Measurements from ENCODE around the gene NBL1. TPM values are rescaled to one million over a fixed set of nuclear protein-coding genes. Genes with fewer than 3 reads are reported as not detected.
A peak's percentile ranks its signal among the peaks of the same experiment; 100 is the strongest.

NBL1 gene
- total RNA-seq (100 to 1,000 TPM in 1 of 2 donors, 10 to 100 TPM in 1; 62.1 to 427 TPM), polyA plus RNA-seq (ENCODE audit: insufficient read length in 2 of 2) (100 to 1,000 TPM in 1 of 2 donors, 10 to 100 TPM in 1; 94.4 to 159 TPM)
- long read RNA-seq, donor 1, transcript NBL1-202 (4 exons, 2,172 nt): major isoform, 58 of 210 reads
- long read RNA-seq, donor 1, partial matches to known transcripts: 152 of 210 reads
- long read RNA-seq, donor 1, other reads (novel, unspliced or antisense): 0 of 210 reads
- long read RNA-seq, donor 2, partial matches to known transcripts: 17 of 19 reads
- long read RNA-seq, donor 2, other reads (novel, unspliced or antisense): 0 of 19 reads
- long read RNA-seq, donor 3, transcript NBL1-202 (4 exons, 2,172 nt): major isoform, 8 of 8 reads
- long read RNA-seq, donor 3, partial matches to known transcripts: 0 of 8 reads
- long read RNA-seq, donor 3, other reads (novel, unspliced or antisense): 0 of 8 reads
- long read RNA-seq, donor 4, transcript NBL1-202 (4 exons, 2,172 nt): major isoform, 47 of 54 reads
- long read RNA-seq, donor 4, partial matches to known transcripts: 7 of 54 reads
- long read RNA-seq, donor 4, other reads (novel, unspliced or antisense): 0 of 54 reads

GRCh38 chr1:19643602-19644394, at the start of gene NBL1:
NBL1 (plus strand) TSS chr1:19644311; CDS start chr1:19655031, 10,720 bp downstream.
- DNase-seq (ENCODE audit: low read depth in 4 of 6, low spot score in 6 of 6): peak in 2 of 6 donors; percentile 74 to 83
- peaks cover 38% of the 10 kb centered on the region for H3K4me1 ChIP-seq (ENCODE audit: control insufficient read depth, insufficient read depth, low read length)

GRCh38 chr1:19596065-19596713, 47.9 kb upstream of the NBL1 start:
- DNase-seq (ENCODE audit: low read depth in 4 of 6, low spot score in 6 of 6): peak in 3 of 6 donors; percentile 26 to 88 (median 33)
- peaks cover 3% of the 10 kb centered on the region for H3K36me3 ChIP-seq (ENCODE audit: control insufficient read depth, insufficient read depth, low read length)
- H3K4me1 ChIP-seq (ENCODE audit: control insufficient read depth, insufficient read depth, low read length): peaks cover 3% of the 10 kb centered on the region
- WGBS (ENCODE audit: insufficient coverage): under 1% methylated on average over 11 of the region's 11 CpGs
- H3K27me3 ChIP-seq (ENCODE audit: control insufficient read depth, insufficient read depth, low read length): no peaks in the 10 kb centered on the region
- peak overlapping the region; percentile 86 for H3K4me3 ChIP-seq (ENCODE audit: low read depth, low read length)
- peak overlapping the region; percentile 88 for H3K27ac ChIP-seq (ENCODE audit: low read depth, low read length)
- H3K9me3 ChIP-seq (ENCODE audit: control insufficient read depth, insufficient read depth, low read length): no peaks in the 10 kb centered on the region

More at GRCh38 chr1:19643602-19644394, at the start of gene NBL1:
- no peaks in the 10 kb centered on the region for H3K9me3 ChIP-seq (ENCODE audit: control insufficient read depth, insufficient read depth, low read length)
- peaks cover 2% of the 10 kb centered on the region for H3K36me3 ChIP-seq (ENCODE audit: control insufficient read depth, insufficient read depth, low read length)
- WGBS (ENCODE audit: insufficient coverage): under 1% methylated on average over 90 of the region's 90 CpGs
- peak within 1 kb of the TSS; percentile 70 for H3K4me3 ChIP-seq (ENCODE audit: low read depth, low read length)
- H3K27me3 ChIP-seq (ENCODE audit: control insufficient read depth, insufficient read depth, low read length): peaks cover 26% of the 10 kb centered on the region
- H3K27ac ChIP-seq (ENCODE audit: low read depth, low read length): peak within 1 kb of the TSS; percentile 87

GRCh38 chr1:19596714-19597495, 47.2 kb upstream of the NBL1 start:
- peaks cover 3% of the 10 kb centered on the region for H3K36me3 ChIP-seq (ENCODE audit: control insufficient read depth, insufficient read depth, low read length)
- peak; percentile 95 to 99 (median 97) for DNase-seq (ENCODE audit: low read depth in 4 of 6, low spot score in 6 of 6)
- no peaks in the 10 kb centered on the region for H3K27me3 ChIP-seq (ENCODE audit: control insufficient read depth, insufficient read depth, low read length)
- no peaks in the 10 kb centered on the region for H3K9me3 ChIP-seq (ENCODE audit: control insufficient read depth, insufficient read depth, low read length)
- peak overlapping the region; percentile 86 for H3K4me3 ChIP-seq (ENCODE audit: low read depth, low read length)
- peak overlapping the region; percentile 88 for H3K27ac ChIP-seq (ENCODE audit: low read depth, low read length)
- H3K4me1 ChIP-seq (ENCODE audit: control insufficient read depth, insufficient read depth, low read length): peaks cover 3% of the 10 kb centered on the region
- WGBS (ENCODE audit: insufficient coverage): under 1% methylated on average over 65 of the region's 65 CpGs

GRCh38 chr1:19597496-19598309, 46.4 kb upstream of the NBL1 start:
- peaks cover 3% of the 10 kb centered on the region for H3K36me3 ChIP-seq (ENCODE audit: control insufficient read depth, insufficient read depth, low read length)
- peak overlapping the region; percentile 86 for H3K4me3 ChIP-seq (ENCODE audit: low read depth, low read length)
- DNase-seq (ENCODE audit: low read depth in 4 of 6, low spot score in 6 of 6): peak in 3 of 6 donors; percentile 9 to 49 (median 41)
- no peaks in the 10 kb centered on the region for H3K27me3 ChIP-seq (ENCODE audit: control insufficient read depth, insufficient read depth, low read length)
- peaks cover 3% of the 10 kb centered on the region for H3K4me1 ChIP-seq (ENCODE audit: control insufficient read depth, insufficient read depth, low read length)
- no peaks in the 10 kb centered on the region for H3K9me3 ChIP-seq (ENCODE audit: control insufficient read depth, insufficient read depth, low read length)
- peak overlapping the region; percentile 88 for H3K27ac ChIP-seq (ENCODE audit: low read depth, low read length)
- WGBS (ENCODE audit: insufficient coverage): 9% methylated on average over 16 of the region's 18 CpGs

GRCh38 chr1:19599810-19600209, 44.3 kb upstream of the NBL1 start:
- no peak overlapping the region for H3K27ac ChIP-seq (ENCODE audit: low read depth, low read length)

GRCh38 chr1:19602486-19602885, 41.6 kb upstream of the NBL1 start:
- Histone ChIP-seq H3K36me3 (ENCODE audit: control insufficient read depth, insufficient read depth, low read length) (peaks cover 3% of the 10 kb centered on the region), H3K27ac (ENCODE audit: low read depth, low read length) (no peak overlapping the region), H3K27me3 (ENCODE audit: control insufficient read depth, insufficient read depth, low read length) (no peaks in the 10 kb centered on the region), H3K4me3 (ENCODE audit: low read depth, low read length) (no peak overlapping the region), H3K4me1 (ENCODE audit: control insufficient read depth, insufficient read depth, low read length) (peaks cover 7% of the 10 kb centered on the region), H3K9me3 (ENCODE audit: control insufficient read depth, insufficient read depth, low read length) (no peaks in the 10 kb centered on the region)
- DNase-seq (ENCODE audit: low read depth in 4 of 6, low spot score in 6 of 6): no peak
- WGBS (ENCODE audit: insufficient coverage): 84% methylated on average over 3 of the region's 4 CpGs

More at GRCh38 chr1:19599810-19600209, 44.3 kb upstream of the NBL1 start:
- H3K4me3 ChIP-seq (ENCODE audit: low read depth, low read length): no peak overlapping the region
- H3K36me3 ChIP-seq (ENCODE audit: control insufficient read depth, insufficient read depth, low read length): peaks cover 3% of the 10 kb centered on the region
- no peaks in the 10 kb centered on the region for H3K27me3 ChIP-seq (ENCODE audit: control insufficient read depth, insufficient read depth, low read length)
- WGBS (ENCODE audit: insufficient coverage): no CpG with 5 or more reads among the region's 3 CpGs
- no peak for DNase-seq (ENCODE audit: low read depth in 4 of 6, low spot score in 6 of 6)
- H3K9me3 ChIP-seq (ENCODE audit: control insufficient read depth, insufficient read depth, low read length): no peaks in the 10 kb centered on the region
- H3K4me1 ChIP-seq (ENCODE audit: control insufficient read depth, insufficient read depth, low read length): peaks cover 3% of the 10 kb centered on the region

GRCh38 chr1:19605967-19606366, 38.1 kb upstream of the NBL1 start:
- Histone ChIP-seq H3K4me3 (ENCODE audit: low read depth, low read length) (no peak overlapping the region), H3K9me3 (ENCODE audit: control insufficient read depth, insufficient read depth, low read length) (no peaks in the 10 kb centered on the region), H3K27ac (ENCODE audit: low read depth, low read length) (no peak overlapping the region), H3K4me1 (ENCODE audit: control insufficient read depth, insufficient read depth, low read length) (peaks cover 3% of the 10 kb centered on the region), H3K36me3 (ENCODE audit: control insufficient read depth, insufficient read depth, low read length) (no peaks in the 10 kb centered on the region), H3K27me3 (ENCODE audit: control insufficient read depth, insufficient read depth, low read length) (no peaks in the 10 kb centered on the region)
- 94% methylated on average over 1 of the region's 1 CpG for WGBS (ENCODE audit: insufficient coverage)
- no peak for DNase-seq (ENCODE audit: low read depth in 4 of 6, low spot score in 6 of 6)
